NCI-H748 treated with DMSO at 0.1 percent for 48 hours (cell line): ENCODE measurements around the gene AIPL1.

ENCODE experiments used
- DNase-seq: peaks from one replicate; lab custom pipeline; 2025; lab: John Stamatoyannopoulos, UW

The AIPL1 gene

GRCh38 chr17:6413065-6413464 lies 21.9 kb downstream of the AIPL1 start:
- peak; percentile 75 for DNase-seq

DNA sequence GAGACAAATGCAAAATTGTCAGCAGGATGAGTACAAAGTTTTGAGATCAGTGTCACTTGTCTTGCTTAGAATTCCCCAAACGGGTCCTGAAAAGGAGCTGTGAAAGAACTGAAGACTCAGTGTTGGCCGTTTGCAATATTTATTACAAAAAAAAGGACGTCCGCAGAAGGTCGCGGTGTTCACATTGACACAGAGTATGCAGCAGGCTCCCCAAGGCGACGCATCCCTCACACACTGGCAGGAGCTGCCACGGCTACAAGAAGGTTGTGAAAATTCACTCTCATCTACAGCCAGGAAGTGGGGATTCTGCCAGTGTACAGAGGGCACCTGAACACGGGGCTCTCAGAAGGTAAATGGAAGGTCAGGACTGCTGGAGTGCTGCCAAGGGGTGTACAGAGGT lies 26.2 kb downstream of the AIPL1 start:
- no peak for DNase-seq

DNA sequence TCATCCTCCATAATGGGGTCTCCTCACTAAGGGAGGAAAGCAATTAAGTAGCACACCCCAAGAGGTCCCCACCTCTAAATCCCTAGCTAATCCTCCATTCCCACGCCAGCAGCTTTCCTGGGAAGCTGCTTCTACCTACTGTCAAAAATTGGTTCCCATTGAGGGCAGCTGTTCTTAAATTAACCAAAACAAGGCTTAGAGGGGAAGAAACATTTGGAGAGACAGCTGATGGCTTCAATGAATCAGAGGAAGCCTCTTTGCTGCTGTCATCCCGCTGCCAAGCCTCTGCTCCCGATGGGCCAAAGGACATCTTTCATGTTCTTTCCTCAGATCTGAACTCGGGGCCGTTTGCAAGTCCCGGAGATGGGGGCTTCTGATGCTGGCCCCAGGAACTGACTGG lies 26.6 kb downstream of the AIPL1 start:
- DNase-seq: no peak

DNA sequence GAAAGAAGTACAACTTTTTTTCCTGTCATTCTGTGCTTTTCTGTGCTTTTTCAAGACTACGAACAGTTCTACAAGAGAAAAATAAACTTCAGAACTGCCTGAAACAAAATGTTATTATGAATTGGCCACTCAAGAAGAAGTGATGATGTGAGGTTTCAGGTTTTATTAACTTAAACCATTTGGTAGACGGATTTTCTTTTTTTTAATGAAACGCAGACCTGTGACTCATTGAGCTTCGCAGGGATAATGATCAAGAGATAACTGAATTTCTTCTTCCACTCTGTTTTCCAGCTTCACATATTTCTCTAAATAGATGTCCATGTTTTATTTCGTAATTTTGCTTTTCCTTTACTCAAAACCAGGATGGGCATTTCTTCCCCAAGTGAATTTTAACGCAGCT lies 32.7 kb downstream of the AIPL1 start:
- DNase-seq: no peak

- DNase-seq: no peak
Measured at GRCh38 chr17:6398955-6399354, 36.0 kb downstream of the AIPL1 start.

DNA sequence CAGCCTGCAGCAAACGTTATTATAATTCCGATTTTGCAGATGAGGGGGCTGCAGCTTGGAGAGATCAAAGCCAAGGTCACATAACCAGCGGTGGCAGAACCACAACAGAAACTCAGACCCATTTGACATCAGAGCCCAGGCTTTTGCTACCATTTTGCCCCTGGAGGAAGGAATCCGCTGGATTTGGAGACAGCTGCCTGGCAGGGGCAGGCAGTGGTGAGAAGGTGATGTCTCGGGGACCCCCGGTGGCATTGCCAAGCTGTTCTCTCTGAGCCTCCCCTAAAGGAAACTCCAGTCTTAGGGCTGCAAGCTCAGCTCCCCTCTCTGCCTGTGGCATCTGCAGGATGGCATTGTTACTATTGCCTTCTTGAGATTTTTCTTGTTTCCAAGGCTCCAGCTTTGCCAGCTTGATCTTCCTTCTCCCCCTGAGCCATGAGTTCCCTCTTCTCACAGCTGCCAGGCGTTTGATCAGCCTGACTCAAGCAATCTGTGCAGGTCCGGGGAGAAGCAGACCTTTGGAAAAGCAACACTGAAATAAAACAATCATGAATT lies 40.8 kb downstream of the AIPL1 start:
- DNase-seq: no peak

DNA sequence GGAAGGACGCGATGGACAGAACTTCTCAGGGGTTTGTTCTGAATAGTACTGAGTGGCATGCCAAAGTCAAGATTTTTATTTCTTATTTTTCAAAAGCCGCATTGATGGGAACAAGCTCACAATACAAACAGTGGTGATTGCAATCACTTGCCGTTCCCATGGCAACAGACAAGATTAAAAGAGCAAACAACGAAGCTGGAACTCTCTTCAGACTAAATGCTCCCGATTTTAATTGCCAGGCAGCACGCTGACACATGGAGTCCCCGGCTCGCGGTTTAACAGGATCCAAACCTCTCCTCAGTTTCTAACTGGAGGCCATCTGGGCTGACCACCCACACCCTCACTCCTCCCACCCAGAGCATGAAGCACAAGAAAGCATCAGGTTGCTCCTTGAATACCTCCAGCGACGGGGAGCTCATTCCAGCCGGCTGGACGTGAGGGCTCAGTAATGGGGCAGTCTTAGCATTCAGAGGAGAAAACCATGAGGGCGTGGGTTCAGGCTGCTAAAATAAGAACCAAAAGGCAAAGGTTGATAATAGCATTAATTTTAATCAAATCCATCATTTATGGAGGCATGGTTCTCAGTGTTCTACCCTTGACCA lies 41.5 kb downstream of the AIPL1 start:
- peak; percentile 87 for DNase-seq

- peak; percentile 93 for DNase-seq
Measured at GRCh38 chr17:6392609-6393350, 42.1 kb downstream of the AIPL1 start.

DNA sequence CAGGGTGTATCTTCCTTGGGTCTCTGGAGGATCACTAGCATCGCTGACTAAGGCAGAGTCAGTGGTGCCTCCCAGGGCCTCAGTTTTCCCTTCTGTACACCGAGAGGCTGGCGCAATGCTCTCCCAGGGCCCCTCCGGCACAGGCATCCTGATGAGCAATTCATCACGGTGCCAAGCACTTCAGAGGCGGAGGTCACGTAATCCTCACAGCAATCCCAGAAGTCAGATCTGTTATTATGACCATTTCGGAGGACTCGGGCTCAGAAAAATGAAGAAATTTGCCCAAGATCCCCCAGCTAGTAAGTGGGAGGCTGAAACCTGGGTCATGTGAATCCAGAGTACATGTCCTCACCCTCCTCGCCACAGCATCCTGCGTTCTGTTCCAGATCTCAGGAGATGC lies 46.5 kb downstream of the AIPL1 start:
- DNase-seq: no peak

DNA sequence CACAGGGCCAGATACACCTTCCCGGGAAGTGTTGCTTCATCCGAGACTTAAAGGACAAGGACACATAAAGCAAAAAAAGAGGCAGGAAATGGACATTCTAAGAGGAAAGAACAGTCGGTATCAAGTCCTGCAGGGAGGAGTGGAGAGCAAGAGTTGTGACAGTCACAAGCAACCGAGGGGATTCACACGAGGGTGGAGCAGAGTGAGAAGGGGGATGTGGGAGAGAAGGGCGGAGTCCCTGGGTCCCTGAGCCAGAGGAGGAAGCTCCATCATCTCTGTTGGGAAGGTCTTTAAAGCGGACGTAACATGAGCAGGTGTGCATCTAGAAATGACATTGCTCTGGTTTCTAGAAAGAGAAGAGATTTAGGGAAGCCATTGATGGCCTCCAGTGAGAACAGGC lies 47.1 kb downstream of the AIPL1 start:
- no peak for DNase-seq

DNA sequence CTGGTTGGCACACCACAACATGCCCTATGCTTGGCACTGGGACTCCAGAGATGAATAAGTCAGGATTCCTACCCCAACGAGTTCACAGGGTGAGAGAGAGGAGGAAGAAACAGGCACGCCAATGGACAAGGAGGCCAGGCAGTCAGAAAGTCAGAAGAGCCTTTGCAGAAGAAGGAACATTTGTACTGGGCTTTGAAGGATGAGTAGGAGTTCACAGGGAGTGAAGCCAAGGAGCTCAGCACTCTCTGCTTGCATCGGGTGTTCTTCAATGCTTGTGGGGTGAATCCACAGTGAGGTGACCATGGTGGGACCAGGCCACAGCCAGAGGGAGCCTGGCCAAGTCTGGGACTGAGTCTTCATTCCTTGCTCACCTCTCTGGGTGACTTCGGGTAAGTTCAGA lies 47.5 kb downstream of the AIPL1 start:
- no peak for DNase-seq

DNA sequence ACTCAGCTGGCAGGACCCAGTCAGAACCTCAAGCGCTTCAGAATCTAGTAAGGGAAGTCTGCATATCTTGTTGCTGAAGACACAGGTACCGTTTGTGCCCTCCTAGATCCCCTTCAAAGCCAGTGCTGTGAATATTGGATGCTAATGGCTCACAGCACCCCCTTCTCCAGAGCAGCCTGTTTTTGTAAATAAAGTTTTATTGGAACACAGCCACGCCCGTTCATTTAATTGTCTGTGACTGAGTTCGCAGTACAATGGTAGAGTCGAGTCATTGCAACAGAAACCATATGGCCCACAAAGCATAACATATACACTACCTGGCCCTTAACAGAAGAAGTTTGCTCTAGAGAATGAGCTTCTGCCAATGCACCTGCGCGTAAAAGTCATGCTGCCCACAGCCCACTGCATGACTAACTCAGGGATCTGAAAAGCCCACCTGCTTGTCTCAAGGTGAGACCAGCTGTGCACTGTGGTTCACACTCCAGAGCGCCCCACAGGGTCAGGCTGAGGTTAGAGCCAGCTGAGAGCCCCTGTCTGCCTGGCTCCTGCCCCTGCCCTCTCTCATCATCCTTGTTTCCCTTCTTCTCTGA lies 48.8 kb downstream of the AIPL1 start:
- no peak for DNase-seq

GRCh38 chr17:6384481-6384880 lies 50.4 kb downstream of the AIPL1 start:
- DNase-seq: no peak

- no peak for DNase-seq
Measured at GRCh38 chr17:6381526-6382465, 53.1 kb downstream of the AIPL1 start.

- DNase-seq: no peak
Measured at GRCh38 chr17:6380915-6381438, 53.9 kb downstream of the AIPL1 start.

DNA sequence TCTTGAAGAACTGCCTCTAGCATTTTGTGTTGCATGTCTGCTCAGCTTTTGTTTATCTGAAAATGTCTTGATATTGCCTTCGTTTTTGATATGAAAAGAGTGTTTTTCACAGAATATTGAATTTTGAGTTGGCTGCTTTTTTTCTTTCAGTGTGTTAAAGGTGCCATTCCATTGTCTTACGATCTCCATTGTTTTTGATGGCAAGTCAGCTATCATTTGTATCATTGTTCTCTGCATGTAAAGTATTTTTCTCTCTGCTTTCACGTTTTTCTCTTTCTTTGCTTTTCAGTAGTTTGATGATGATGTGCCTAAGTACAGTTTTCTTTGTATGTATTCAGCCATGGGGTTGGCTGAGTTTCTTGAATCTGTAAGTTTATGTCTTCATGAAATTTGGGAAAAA lies 57.0 kb downstream of the AIPL1 start:
- no peak for DNase-seq

- no peak for DNase-seq
Measured at GRCh38 chr17:6376931-6377361, 58.0 kb downstream of the AIPL1 start.

DNA sequence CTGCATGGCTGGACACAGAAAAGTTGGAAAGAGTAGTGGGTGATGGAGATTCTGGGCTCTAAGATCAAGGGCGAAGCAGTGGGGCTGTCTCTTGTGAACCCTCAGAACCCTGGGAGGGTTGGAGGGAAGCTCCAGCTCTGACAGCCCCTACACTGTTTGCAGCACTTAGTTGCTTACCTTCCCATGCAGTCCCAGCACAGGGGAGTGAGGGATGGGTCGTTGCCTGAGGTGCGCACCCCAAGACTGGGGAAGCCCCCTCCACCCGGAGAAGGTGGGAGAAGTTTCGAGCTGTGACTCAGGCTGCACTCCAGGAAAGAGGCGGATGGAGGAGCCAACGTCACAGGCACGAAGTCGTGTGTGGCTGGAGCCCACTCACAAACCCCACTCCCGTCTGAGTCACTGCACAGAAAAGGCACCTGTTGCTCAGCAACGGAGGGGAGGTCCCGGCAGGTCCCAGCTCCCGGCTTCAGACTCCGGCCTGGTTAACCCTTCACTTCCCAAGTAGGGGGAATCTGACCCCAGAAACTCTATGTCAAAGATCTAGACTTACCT lies 60.1 kb downstream of the AIPL1 start:
- no peak for DNase-seq

- peak; percentile 69 for DNase-seq
Measured at GRCh38 chr17:6374271-6374691, 60.6 kb downstream of the AIPL1 start.
